ENCODE results near the gene AURKB. TPM values are rescaled to one million over a fixed set of nuclear protein-coding genes. Genes with fewer than 3 reads are reported as not detected.

AURKB gene
- total and polyA plus RNA-seq, 2 of the 4 experiments (the other 2 are of a cell fraction): 45.9 to 62.0 TPM

GRCh38 chr17:8186446-8186786 is 24.0 kb downstream of the AURKB start:
- Histone ChIP-seq H3K9me1 (ENCODE audit: insufficient read depth, low read length) (peaks cover 12% of the 10 kb centered on the region), H4K91ac (ENCODE audit: insufficient read depth, low read depth, low read length) (no peak overlapping the region), H2BK5ac (ENCODE audit: low read depth, low read length, poor library complexity, severe bottlenecking) (peak overlapping the region; percentile 56), H3K18ac (ENCODE audit: low read depth, low read length) (peak overlapping the region; percentile 4; the same call in 1 of the 2 replicates), H2AK9ac (replicated peaks; ENCODE audit: low read depth, low read length, poor library complexity) (peak overlapping the region; percentile 13), H3K4me2 (ENCODE audit: low read depth, low read length) (peak overlapping the region; percentile 41), H3K9me3 (ENCODE audit: control insufficient read depth, insufficient read depth, low read length) (no peaks in the 10 kb centered on the region), H3K56ac (ENCODE audit: extremely low read depth, insufficient read depth, low read length) (peak overlapping the region; percentile 52; the same call in 1 of the 2 replicates), H3K36me3 (ENCODE audit: control insufficient read depth, insufficient read depth, low read length) (no peaks in the 10 kb centered on the region), H2BK120ac (ENCODE audit: low read depth, low read length) (no peak overlapping the region), H3K27me3 (ENCODE audit: control insufficient read depth, insufficient read depth, low read length) (no peaks in the 10 kb centered on the region), H3K14ac (replicated peaks; ENCODE audit: low read depth, low read length) (peak overlapping the region; percentile 58), H3K23ac (ENCODE audit: low read depth, low read length) (peak overlapping the region; percentile 25; the same call in 1 of the 2 replicates), H4K8ac (ENCODE audit: low read depth in 2 of 2, low read length in 2 of 2) (peak overlapping the region in 1 of 2 experiments; percentile 20; a peak in 1 of 4 replicates), H3K4me1 (ENCODE audit: control insufficient read depth, insufficient read depth, low read length) (peaks cover 11% of the 10 kb centered on the region), H3K4ac (ENCODE audit: low read depth, low read length) (no peak overlapping the region; the same call in 1 of the 2 replicates), H2AK5ac (ENCODE audit: low read depth, low read length) (no peak overlapping the region), H3K9ac (ENCODE audit: low read depth, low read length) (peak overlapping the region; percentile 59), H3K4me3 (ENCODE audit: insufficient read depth, low read depth, low read length) (peak overlapping the region; percentile 50), H4K20me1 (ENCODE audit: insufficient read depth, low read length) (peaks cover 22% of the 10 kb centered on the region), H3K79me1 (ENCODE audit: low read depth in 1 of 2, low read length in 2 of 2) (peaks cover 0 to 16% of the 10 kb centered on the region in 2 experiments; a peak in 2 of 4 replicates), H4K5ac (ENCODE audit: low read depth, low read length) (no peak overlapping the region), H2BK15ac (ENCODE audit: low read depth, low read length) (no peak overlapping the region), H2BK20ac (ENCODE audit: low read depth, low read length) (no peak overlapping the region), H2AFZ (replicated peaks; ENCODE audit: low read length, poor library complexity) (peak overlapping the region; percentile 92), H3K27ac (ENCODE audit: insufficient read depth, low read length) (peak overlapping the region; percentile 22)
- in situ Hi-C loops (cut with MboI; ENCODE audit: low sequenced_read_pairs) (no loop called here), dilution Hi-C loops (cut with HindIII; ENCODE audit: low sequenced_read_pairs, unreplicated experiment) (no loop called here), intact Hi-C loops (cut with micrococcal nuclease) (loop anchor here (2.0 to 5.0 kb wide), 2 partner anchors 62 to 116 kb away; partner anchors contain the start of gene HES7)
- WGBS, 2 experiments (ENCODE audit: extremely low coverage in 2 of 2, insufficient read length in 1 of 2): 0% methylated on average over 18 of the region's 23 CpGs; no CpG with 5 or more reads in 1 of the 2 experiments
- no peak for DNase-seq
- ChIA-PET POLR2A (ENCODE audit: unreplicated experiment) (no interaction called here), CTCF (interaction anchor here (1.1 kb wide), 1 partner anchor 36 kb away, joined by 3 read pairs; no protein-coding TSS in a partner anchor)
- no peak for TF ChIP-seq USF2 (IDR thresholded peaks at IDR 0.05; ENCODE audit: low read depth, low read length)
- TF ChIP-seq MAZ (IDR thresholded peaks at IDR 0.05; ENCODE audit: borderline replicate concordance, low read depth, low read length): 0 out of 2 replicates have a peak, but pooled peaks have one; percentile 54
- TF ChIP-seq CTCF (conservative IDR thresholded peaks at IDR 0.05; ENCODE audit: low read depth, low read length): no peak
- peak; percentile 0; the same call in 1 of the 2 replicates for ATAC-seq (ENCODE audit: low read depth)
- BruUV-seq (replicated peaks): no TSS peak
